ENCODE measurements around the gene ATP4A. TPM values are rescaled to one million over a fixed set of nuclear protein-coding genes. Genes with fewer than 3 reads are reported as not detected.

ATP4A gene
- total RNA-seq, 2 experiments from 2014 or later = not detected

- H3K4me3 Mint-ChIP-seq = no peak overlapping the region
- DNase-seq = no peak
- peaks cover 66% of the 10 kb centered on the region for H3K27me3 Mint-ChIP-seq
- peaks cover 2% of the 10 kb centered on the region for H3K36me3 Mint-ChIP-seq
- H3K27ac Mint-ChIP-seq = no peak overlapping the region
- H3K9me3 Mint-ChIP-seq = no peaks in the 10 kb centered on the region
- H3K4me1 Mint-ChIP-seq = peaks cover 3% of the 10 kb centered on the region
Observed at GRCh38 chr19:35558400-35559280, 4.8 kb downstream of the ATP4A start.

- H3K36me3 Mint-ChIP-seq = peaks cover 2% of the 10 kb centered on the region
- DNase-seq = peak; percentile 72
- H3K9me3 Mint-ChIP-seq = no peaks in the 10 kb centered on the region
- H3K27ac Mint-ChIP-seq = no peak overlapping the region
- H3K4me1 Mint-ChIP-seq = peaks cover 3% of the 10 kb centered on the region
- H3K27me3 Mint-ChIP-seq = peaks cover 60% of the 10 kb centered on the region
- peak overlapping the region; percentile 59 for H3K4me3 Mint-ChIP-seq
Observed at GRCh38 chr19:35557539-35558399, 5.7 kb downstream of the ATP4A start.

- no peak for DNase-seq
- Mint-ChIP-seq H3K4me3 (no peak overlapping the region), H3K27me3 (peaks cover 52% of the 10 kb centered on the region), H3K9me3 (no peaks in the 10 kb centered on the region), H3K4me1 (peaks cover 3% of the 10 kb centered on the region), H3K27ac (no peak overlapping the region), H3K36me3 (peaks cover 2% of the 10 kb centered on the region)
Observed at GRCh38 chr19:35556846-35557538, 6.5 kb downstream of the ATP4A start.

- Mint-ChIP-seq H3K4me1 (peaks cover 3% of the 10 kb centered on the region), H3K4me3 (no peak overlapping the region), H3K36me3 (peaks cover 2% of the 10 kb centered on the region), H3K27me3 (peaks cover 44% of the 10 kb centered on the region), H3K9me3 (no peaks in the 10 kb centered on the region), H3K27ac (no peak overlapping the region)
- no peak for DNase-seq
Observed at GRCh38 chr19:35556025-35556590, 7.3 kb downstream of the ATP4A start.

GRCh38 chr19:35555301-35556005 is 8.0 kb downstream of the ATP4A start:
- no peak overlapping the region for H3K4me3 Mint-ChIP-seq
- peaks cover 3% of the 10 kb centered on the region for H3K4me1 Mint-ChIP-seq
- peaks cover 38% of the 10 kb centered on the region for H3K27me3 Mint-ChIP-seq
- DNase-seq = no peak
- H3K36me3 Mint-ChIP-seq = peaks cover 5% of the 10 kb centered on the region
- no peaks in the 10 kb centered on the region for H3K9me3 Mint-ChIP-seq
- no peak overlapping the region for H3K27ac Mint-ChIP-seq

GRCh38 chr19:35554076-35554475 is 9.4 kb downstream of the ATP4A start:
- Mint-ChIP-seq H3K36me3 (peaks cover 5% of the 10 kb centered on the region), H3K4me3 (no peak overlapping the region), H3K27me3 (peaks cover 24% of the 10 kb centered on the region), H3K4me1 (peaks cover 7% of the 10 kb centered on the region), H3K9me3 (no peaks in the 10 kb centered on the region), H3K27ac (no peak overlapping the region)
- no peak for DNase-seq

- H3K27ac Mint-ChIP-seq = no peak overlapping the region
- no peaks in the 10 kb centered on the region for H3K9me3 Mint-ChIP-seq
- H3K27me3 Mint-ChIP-seq = peaks cover 18% of the 10 kb centered on the region
- H3K4me3 Mint-ChIP-seq = no peak overlapping the region
- H3K4me1 Mint-ChIP-seq = peaks cover 13% of the 10 kb centered on the region
- DNase-seq = no peak
- peaks cover 5% of the 10 kb centered on the region for H3K36me3 Mint-ChIP-seq
Observed at GRCh38 chr19:35553385-35554000, 10.0 kb downstream of the ATP4A start.

GRCh38 chr19:35552534-35553384 is 10.7 kb downstream of the ATP4A start:
- H3K27ac Mint-ChIP-seq = no peak overlapping the region
- peaks cover 12% of the 10 kb centered on the region for H3K4me1 Mint-ChIP-seq
- peaks cover 15% of the 10 kb centered on the region for H3K27me3 Mint-ChIP-seq
- H3K9me3 Mint-ChIP-seq = no peaks in the 10 kb centered on the region
- peaks cover 8% of the 10 kb centered on the region for H3K36me3 Mint-ChIP-seq
- DNase-seq = no peak
- H3K4me3 Mint-ChIP-seq = no peak overlapping the region

- no peak for DNase-seq
- Mint-ChIP-seq H3K9me3 (no peaks in the 10 kb centered on the region), H3K27me3 (peaks cover 3% of the 10 kb centered on the region), H3K4me1 (peaks cover 23% of the 10 kb centered on the region), H3K36me3 (peaks cover 17% of the 10 kb centered on the region), H3K27ac (no peak overlapping the region), H3K4me3 (no peak overlapping the region)
Observed at GRCh38 chr19:35551091-35551810, 12.2 kb downstream of the ATP4A start.

GRCh38 chr19:35549879-35550523 is 13.5 kb downstream of the ATP4A start:
- DNase-seq = no peak
- no peak overlapping the region for H3K4me3 Mint-ChIP-seq
- no peaks in the 10 kb centered on the region for H3K9me3 Mint-ChIP-seq
- no peaks in the 10 kb centered on the region for H3K27me3 Mint-ChIP-seq
- no peak overlapping the region for H3K27ac Mint-ChIP-seq
- H3K4me1 Mint-ChIP-seq = peaks cover 25% of the 10 kb centered on the region
- peaks cover 19% of the 10 kb centered on the region for H3K36me3 Mint-ChIP-seq

- Mint-ChIP-seq H3K4me3 (no peak overlapping the region), H3K27me3 (no peaks in the 10 kb centered on the region), H3K9me3 (no peaks in the 10 kb centered on the region), H3K36me3 (peaks cover 27% of the 10 kb centered on the region), H3K27ac (no peak overlapping the region), H3K4me1 (peaks cover 30% of the 10 kb centered on the region)
- DNase-seq = peak; percentile 43
Observed at GRCh38 chr19:35549174-35549788, 14.2 kb downstream of the ATP4A start.

GRCh38 chr19:35546532-35546931 is 16.9 kb downstream of the ATP4A start:
- peaks cover 34% of the 10 kb centered on the region for H3K4me1 Mint-ChIP-seq
- peak overlapping the region; percentile 97 for H3K27ac Mint-ChIP-seq
- no peaks in the 10 kb centered on the region for H3K27me3 Mint-ChIP-seq
- H3K9me3 Mint-ChIP-seq = no peaks in the 10 kb centered on the region
- DNase-seq = no peak
- H3K36me3 Mint-ChIP-seq = peaks cover 29% of the 10 kb centered on the region
- H3K4me3 Mint-ChIP-seq = peak overlapping the region; percentile 93

Data from activated naive CD8-positive, alpha-beta T cell treated with anti-CD3 and anti-CD28 coated beads for 36 hours (primary cell).